Progenitor cell of endocrine pancreas (in vitro differentiated cells): ENCODE measurements around the gene CNGA1. TPM values are rescaled to one million over a fixed set of nuclear protein-coding genes. Genes with fewer than 3 reads are reported as not detected.

Experiments
- DNase-seq: peaks from one replicate; pipeline ENCODE4 v3.0.0; 2021; ENCODE audit warnings: low spot score; ENCODE audit not compliant: unreplicated experiment
- H3K27ac Mint-ChIP-seq: 2 replicates; pipeline ENCODE4 v1.8.0; 2021; ENCODE audit warnings: mild to moderate bottlenecking, moderate library complexity, mixed read lengths
- H3K27me3 Mint-ChIP-seq: 2 replicates; pipeline ENCODE4 v1.8.0; 2021; ENCODE audit warnings: mixed read lengths
- H3K36me3 Mint-ChIP-seq: 2 replicates; pipeline ENCODE4 v1.8.0; 2022; ENCODE audit warnings: mixed read lengths; ENCODE audit not compliant: insufficient read depth
- H3K4me1 Mint-ChIP-seq: 2 replicates; pipeline ENCODE4 v1.8.0; 2021; ENCODE audit warnings: low read depth, mixed read lengths
- H3K4me3 Mint-ChIP-seq: 2 replicates; pipeline ENCODE4 v1.8.0; 2021; ENCODE audit warnings: low read depth, mild to moderate bottlenecking, moderate library complexity, mixed read lengths
- H3K9me3 Mint-ChIP-seq: 2 replicates; pipeline ENCODE4 v1.8.0; 2021; ENCODE audit warnings: low read depth, mixed read lengths
- CTCF ChIP-seq: fragments of 200-600 bp; sonication (generic); IDR thresholded peaks from one replicate; pipeline ENCODE4 v1.5.0; 2021; ENCODE audit warnings: antibody characterized with exemption, mild to moderate bottlenecking; ENCODE audit not compliant: unreplicated experiment
- total RNA-seq: library from RNA; stranded (reverse); gene quantifications from 2 replicates; pipeline ENCODE4 v1.2.1, GENCODE V29; 2021

Gene CNGA1
- total RNA-seq, 1 donor from 2014 or later: 1.6 TPM

GRCh38 chr4:47954677-47955076, 61.8 kb downstream of the CNGA1 start:
- no peaks in the 10 kb centered on the region for H3K27me3 Mint-ChIP-seq
- peaks cover 2% of the 10 kb centered on the region for H3K36me3 Mint-ChIP-seq
- H3K9me3 Mint-ChIP-seq: peaks cover 4% of the 10 kb centered on the region
- no peak for TF ChIP-seq CTCF
- DNase-seq: no peak
- no peaks in the 10 kb centered on the region for H3K4me1 Mint-ChIP-seq
- no peak overlapping the region for H3K4me3 Mint-ChIP-seq
- no peak overlapping the region for H3K27ac Mint-ChIP-seq

- H3K4me1 Mint-ChIP-seq: no peaks in the 10 kb centered on the region
- H3K9me3 Mint-ChIP-seq: peaks cover 4% of the 10 kb centered on the region
- H3K4me3 Mint-ChIP-seq: no peak overlapping the region
These were observed 62.2 kb downstream of the CNGA1 start for GRCh38 chr4:47954245-47954644.

GRCh38 chr4:47945930-47946726, 70.4 kb downstream of the CNGA1 start:
- H3K9me3 Mint-ChIP-seq: peaks cover 4% of the 10 kb centered on the region
- peak; percentile 15 for TF ChIP-seq CTCF
- H3K36me3 Mint-ChIP-seq: peaks cover 2% of the 10 kb centered on the region
- DNase-seq: no peak
- H3K4me3 Mint-ChIP-seq: no peak overlapping the region
- H3K27me3 Mint-ChIP-seq: no peaks in the 10 kb centered on the region
- no peaks in the 10 kb centered on the region for H3K4me1 Mint-ChIP-seq
- H3K27ac Mint-ChIP-seq: no peak overlapping the region

More at GRCh38 chr4:47954245-47954644, 62.2 kb downstream of the CNGA1 start:
- peaks cover 2% of the 10 kb centered on the region for H3K36me3 Mint-ChIP-seq
- H3K27ac Mint-ChIP-seq: no peak overlapping the region
- H3K27me3 Mint-ChIP-seq: no peaks in the 10 kb centered on the region
- no peak for DNase-seq
- no peak for TF ChIP-seq CTCF

- no peak overlapping the region for H3K4me3 Mint-ChIP-seq
- H3K4me1 Mint-ChIP-seq: peaks cover 4% of the 10 kb centered on the region
- H3K9me3 Mint-ChIP-seq: no peaks in the 10 kb centered on the region
- TF ChIP-seq CTCF: no peak
- H3K27me3 Mint-ChIP-seq: no peaks in the 10 kb centered on the region
- H3K36me3 Mint-ChIP-seq: no peaks in the 10 kb centered on the region
- DNase-seq: no peak
- H3K27ac Mint-ChIP-seq: no peak overlapping the region
These were observed 74.2 kb downstream of the CNGA1 start for GRCh38 chr4:47942081-47942819.

- H3K4me3 Mint-ChIP-seq: no peak overlapping the region
- TF ChIP-seq CTCF: no peak
These were observed 77.0 kb downstream of the CNGA1 start for GRCh38 chr4:47939456-47939855.

More at GRCh38 chr4:47939456-47939855, 77.0 kb downstream of the CNGA1 start:
- Mint-ChIP-seq H3K27ac (no peak overlapping the region), H3K4me1 (peaks cover 4% of the 10 kb centered on the region), H3K36me3 (no peaks in the 10 kb centered on the region), H3K27me3 (no peaks in the 10 kb centered on the region), H3K9me3 (no peaks in the 10 kb centered on the region)
- DNase-seq: no peak
